Dedifferentiated amniotic fluid mesenchymal stem cell (primary cell): ENCODE data around the gene TEF.

Experiments used
- DNase-seq: peaks from one replicate; pipeline ENCODE4 v3.0.0-alpha.2; 2016; ENCODE audit errors: extremely low spot score

Gene TEF

GRCh38 chr22:41354979-41355378 is 26.8 kb upstream of the TEF start:
- DNase-seq: no peak

- no peak for DNase-seq
These were observed 25.8 kb upstream of the TEF start for GRCh38 chr22:41355895-41356294.

DNA sequence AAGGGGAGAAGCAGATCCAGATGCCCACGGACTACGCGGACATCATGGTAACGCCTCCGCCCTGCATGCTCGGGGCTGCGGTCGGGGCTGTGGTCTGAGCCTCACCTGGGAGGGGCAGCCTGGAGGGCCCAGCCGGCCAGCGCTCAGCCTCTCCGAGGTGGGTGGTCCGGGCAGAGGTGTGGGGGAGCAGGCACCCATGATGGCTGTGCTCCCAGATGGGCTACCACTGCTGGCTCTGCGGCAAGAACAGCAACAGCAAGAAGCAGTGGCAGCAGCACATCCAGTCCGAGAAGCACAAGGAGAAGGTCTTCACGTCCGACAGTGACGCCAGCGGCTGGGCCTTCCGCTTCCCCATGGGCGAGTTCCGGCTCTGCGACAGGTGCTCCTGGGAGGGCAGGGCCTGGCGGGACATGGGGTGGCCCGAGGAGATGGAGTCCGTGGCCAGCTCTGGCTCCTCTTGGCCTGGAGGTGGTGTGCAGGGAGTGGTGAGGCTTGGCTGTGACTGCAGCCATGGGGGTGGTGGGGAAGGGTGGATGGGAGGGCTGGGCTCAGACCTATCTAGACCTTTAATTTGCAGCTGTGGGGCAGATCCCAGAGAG is 25.2 kb upstream of the TEF start:
- no peak for DNase-seq

- no peak for DNase-seq
These were observed 24.6 kb upstream of the TEF start for GRCh38 chr22:41357191-41357590.

DNA sequence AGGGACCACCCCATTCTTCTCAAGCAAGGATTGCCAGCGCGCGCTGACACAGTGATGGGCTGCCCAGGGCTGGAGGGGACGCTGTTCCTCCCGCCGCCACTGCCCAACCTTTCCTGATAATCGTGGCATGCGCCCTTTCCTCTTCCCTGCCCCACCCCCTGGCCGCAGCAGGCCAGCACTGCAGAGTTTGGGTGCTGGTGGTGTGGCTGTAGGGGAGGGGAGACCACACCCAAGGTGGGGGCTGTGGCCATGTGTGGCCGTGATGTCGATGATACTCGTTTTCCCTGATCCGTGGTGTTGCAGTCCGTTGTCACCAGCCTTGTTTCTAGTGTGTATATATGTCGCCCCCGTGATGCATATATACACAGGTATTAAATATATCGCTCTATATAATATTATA is 22.8 kb upstream of the TEF start:
- no peak for DNase-seq

- DNase-seq: no peak
These were observed 22.4 kb upstream of the TEF start for GRCh38 chr22:41359376-41359775.

GRCh38 chr22:41360126-41360525 is 21.6 kb upstream of the TEF start:
- no peak for DNase-seq

DNA sequence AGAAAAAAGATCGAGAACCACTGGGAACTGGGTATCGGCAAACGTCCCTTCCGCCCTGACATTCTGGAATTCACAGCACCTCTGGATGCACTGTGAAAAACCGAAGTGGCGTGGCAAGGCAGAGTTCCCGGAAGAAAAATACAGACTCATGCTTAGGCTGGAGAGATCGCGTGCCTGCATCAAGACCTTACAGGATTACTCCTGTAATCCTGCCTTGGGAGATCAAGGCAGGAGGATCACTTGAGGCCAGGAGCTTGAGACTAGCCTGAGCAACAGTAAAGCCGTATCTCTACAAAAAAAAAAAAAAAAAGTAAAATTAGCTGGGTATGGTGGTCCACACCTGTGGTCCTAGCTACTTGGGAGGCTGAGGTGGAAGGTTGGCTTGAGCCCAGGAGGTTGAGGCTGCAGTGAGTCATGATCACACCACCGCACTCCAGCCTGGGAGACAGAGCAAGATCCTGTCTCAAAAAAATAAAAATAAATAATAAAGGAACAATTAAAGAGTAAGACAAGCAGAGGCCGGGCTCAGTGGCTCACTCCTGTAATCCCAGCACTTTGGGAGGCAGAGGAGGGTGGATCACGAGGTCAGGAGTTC is 19.9 kb upstream of the TEF start:
- no peak for DNase-seq

- DNase-seq: no peak
These were observed 19.1 kb upstream of the TEF start for GRCh38 chr22:41362615-41363014.

DNA sequence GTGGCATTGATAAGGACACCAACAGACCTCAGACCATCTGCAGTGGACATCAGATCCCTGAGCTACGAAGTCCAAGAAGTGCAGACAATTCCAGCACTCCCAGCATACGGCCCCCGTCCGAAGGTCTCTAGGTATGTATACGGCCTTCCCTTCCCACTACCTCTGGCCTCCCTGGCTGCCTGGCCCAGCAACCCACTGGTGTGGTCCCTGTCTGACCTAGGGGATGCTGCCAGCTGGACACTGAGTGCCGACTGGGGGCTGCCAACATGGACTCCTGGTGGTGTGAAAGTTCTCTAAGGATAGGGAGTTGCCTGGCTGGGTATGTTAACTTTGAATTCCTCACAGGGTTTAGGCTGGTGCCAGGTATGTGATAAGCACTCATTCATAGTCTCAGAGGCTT is 17.5 kb upstream of the TEF start:
- no peak for DNase-seq

DNA sequence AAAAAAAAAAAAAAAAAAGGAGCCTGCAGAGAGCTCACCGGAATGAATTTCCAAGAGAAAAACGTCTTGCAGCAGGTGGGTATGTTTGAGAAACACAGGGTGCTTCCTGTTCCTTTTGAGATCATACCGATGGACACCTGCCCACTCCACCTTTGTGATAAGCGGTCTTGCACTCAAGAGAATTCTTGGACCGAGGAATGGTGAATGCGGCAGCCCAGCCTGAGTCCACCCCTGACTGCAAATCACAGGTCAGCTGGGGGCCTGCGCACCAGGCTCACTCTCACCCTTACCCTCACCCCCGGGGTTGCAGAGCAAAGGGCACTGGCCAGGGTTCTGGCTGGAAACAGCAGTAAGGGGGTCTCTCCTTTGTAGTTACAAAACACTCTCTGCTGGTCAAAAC is 16.8 kb upstream of the TEF start:
- DNase-seq: no peak

DNA sequence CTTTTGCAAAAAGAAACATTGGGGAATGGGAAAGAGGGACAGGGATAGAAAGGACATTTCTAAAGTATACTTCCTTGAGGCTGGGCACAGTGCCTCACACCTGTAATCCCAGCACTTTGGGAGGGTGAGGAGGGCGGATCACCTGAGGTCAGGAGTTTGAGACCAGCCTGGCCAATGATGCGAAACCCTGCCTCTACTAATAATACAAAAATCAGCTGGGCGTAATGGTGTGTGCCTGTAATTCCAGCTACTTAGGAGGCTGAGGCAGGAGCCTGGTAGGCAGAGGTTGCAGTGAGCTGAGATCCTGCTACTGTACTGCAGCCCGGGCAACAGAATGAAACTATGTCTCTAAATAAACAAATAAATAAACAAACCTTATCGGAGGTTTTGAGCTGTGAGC is 16.3 kb upstream of the TEF start:
- no peak for DNase-seq

- no peak for DNase-seq
These were observed 15.3 kb upstream of the TEF start for GRCh38 chr22:41366323-41367029.

GRCh38 chr22:41367039-41367679 is 14.6 kb upstream of the TEF start:
- peak; percentile 87 for DNase-seq

DNA sequence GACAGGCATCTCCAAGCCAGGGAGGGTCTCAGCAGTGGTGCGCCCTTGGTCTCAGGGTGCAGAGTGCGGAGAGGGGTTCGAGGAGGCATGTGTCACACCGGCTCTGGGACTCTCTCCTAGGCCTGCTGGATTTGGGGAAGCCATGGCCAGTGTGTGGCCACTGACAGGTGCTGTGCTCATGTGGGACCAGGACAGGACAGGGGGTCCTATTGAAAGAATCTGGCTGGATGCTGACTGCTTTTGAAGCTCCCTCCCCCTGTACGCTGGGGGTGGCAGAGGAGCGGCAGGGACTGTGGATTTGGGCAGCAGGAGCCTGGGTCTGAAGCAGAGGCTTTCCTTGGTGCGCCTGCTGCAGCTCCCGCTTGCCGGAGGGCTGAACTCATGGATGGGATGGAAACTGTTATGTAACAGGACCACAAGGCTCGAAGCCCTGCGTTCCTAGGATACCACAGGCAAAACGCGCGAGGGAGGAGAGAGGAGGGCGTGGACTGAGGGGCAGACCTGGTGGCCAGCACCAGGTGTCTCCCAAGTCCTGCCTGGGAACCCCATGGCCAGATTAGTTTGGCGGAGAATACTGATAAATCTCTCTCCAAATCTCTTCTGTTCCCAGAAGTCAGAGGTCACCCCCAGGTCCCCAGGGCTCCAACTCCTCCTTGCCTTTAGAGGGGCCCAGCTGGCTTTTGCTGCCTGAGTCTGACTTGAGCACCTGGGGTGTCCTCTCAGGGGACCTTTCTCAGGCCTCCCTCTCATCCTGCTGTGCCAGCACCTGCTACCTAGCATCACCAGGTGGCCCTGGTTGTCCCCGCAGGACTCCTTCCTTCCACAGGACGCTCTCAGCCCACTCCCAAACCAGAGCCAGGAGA is 13.8 kb upstream of the TEF start:
- DNase-seq: no peak

DNA sequence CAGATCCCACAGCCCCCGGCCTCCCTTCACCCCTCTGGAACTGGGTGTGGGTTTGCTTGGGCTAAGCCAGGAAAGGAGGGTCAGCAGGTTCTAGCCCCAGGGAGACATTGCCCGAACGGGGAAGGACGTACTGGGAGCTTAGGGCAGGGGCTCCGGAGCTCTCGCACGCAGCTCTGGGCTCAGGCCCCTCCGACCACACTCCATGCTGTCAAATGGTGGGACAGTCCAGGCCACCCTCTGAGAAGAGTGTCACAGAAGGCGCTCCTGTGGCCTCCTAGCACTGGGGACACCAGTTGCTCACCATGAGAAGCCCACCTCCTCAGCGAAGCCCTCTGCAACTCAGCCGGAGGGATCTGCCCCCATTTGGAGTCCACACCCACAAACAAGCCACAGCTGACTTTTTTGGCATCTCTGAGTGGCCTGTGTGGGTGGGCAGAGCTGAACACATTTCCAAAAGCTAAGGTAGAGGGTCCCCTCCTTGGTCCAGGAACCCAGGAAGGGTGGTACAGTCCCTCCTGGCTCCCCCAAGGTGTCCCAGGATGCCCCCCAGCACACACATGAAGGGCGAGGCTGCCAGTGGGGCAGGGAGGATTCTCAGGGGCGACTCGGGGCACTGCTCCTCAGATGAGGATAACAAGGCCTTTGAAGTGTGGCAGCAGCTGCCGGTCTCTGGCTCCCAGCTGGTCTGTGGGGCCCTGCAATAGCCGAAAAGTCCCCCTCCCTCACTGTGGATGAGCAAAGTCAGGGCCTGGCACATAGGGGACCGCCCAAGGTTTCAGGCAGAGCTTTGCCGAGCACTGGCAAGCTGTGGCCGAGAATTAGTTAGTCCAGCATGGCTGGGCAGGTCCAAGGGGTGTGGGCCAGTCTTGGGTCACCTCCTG is 13.0 kb upstream of the TEF start:
- DNase-seq: no peak

DNA sequence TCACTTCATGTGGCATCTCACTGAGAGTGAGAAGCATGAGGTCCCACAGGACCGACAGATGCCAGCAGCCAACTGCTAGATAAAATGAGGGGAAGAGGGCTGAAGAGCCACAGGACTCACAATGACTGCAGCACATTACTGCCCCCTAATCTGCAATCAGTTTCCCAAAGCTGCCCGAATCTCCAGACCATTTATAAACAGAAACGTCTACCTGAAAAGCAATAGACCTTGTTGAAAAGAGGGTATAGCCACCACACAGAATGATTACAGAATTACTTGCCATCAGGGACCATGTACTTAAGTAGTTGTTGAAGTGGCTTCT is 12.4 kb upstream of the TEF start:
- DNase-seq: no peak

DNA sequence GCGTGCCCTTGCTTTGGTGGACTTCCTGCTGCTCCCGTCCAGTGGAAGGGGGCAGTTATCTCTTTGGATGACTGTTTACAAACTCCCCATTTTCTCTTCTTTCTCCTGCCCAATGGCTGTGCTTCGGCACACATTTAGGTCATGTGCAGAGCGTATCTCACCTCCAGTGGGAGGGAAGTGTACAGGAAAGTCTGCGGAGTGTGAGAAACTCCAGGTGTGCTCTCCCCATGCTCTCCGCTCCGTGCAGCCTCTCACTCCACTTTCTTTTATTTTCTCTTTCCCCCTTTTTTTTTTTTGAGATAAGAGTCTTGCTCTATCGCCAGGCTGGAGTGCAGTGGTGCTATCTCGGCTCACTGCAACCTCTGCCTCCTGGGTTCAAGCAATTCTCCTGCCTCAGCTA is 11.9 kb upstream of the TEF start:
- no peak for DNase-seq

GRCh38 chr22:41377846-41378245 is 3.9 kb upstream of the TEF start:
- no peak for DNase-seq

DNA sequence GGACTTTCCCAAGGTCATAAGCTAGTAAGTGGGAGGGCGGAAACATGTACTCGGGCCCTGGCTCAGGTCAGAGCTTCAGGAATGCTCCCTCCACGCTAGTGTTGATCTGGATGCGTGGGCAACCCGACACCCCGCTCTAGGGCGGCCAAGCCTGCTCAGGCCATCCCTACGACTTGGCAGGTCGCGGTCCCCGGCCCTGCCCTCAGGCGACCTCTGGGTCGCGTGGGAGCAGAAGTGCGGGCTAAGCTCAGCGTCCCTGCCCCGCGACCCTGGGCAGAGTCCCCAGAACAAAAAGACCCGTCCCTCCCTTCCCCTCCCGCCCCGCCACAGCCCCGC is 781 bp upstream of the TEF start:
- DNase-seq: peak; percentile 71

- no peak for DNase-seq
These were observed 396 bp downstream of the TEF start for GRCh38 chr22:41382098-41382578.
